ENCODE measurements around the gene JDP2.

The JDP2 gene

DNA sequence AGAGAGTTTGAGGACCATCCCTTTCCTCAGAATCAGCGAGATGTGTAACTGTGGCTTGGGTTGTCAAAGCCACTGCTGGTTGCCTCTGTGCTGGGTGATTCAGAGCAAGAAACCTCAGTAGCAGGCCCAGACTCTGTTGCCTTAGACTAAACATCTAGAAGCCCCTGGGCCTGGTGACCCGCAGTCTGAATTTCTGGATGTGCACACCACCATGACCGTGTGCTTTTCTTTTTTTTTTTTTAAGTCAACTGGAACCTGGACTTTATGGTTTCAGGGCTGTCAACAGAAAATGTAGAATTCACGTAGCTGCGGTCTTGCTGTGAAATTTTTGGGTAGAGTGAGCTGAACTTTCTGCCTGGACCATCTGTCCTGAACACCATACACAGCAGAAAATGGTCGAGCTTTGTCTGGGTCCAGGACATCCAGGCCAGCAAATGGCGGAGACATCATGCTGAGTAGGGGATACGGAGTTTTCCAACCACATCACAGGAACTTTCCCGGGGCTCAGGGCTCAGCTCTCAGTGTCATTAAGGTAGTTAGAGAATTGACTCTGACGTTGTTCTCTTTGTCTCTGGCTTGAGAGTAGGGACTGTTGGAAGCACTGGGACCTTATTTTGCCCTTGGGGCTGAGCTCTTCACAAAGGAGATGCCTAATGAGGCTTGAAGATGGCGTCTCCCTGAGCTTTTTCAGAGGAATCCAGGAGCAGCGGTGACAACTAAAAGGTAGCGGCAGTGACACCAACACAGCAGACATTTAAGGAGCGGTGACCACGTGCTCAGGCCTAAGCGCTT is 71.5 kb downstream of the JDP2 start:
- TF ChIP-seq, protein P1, sequence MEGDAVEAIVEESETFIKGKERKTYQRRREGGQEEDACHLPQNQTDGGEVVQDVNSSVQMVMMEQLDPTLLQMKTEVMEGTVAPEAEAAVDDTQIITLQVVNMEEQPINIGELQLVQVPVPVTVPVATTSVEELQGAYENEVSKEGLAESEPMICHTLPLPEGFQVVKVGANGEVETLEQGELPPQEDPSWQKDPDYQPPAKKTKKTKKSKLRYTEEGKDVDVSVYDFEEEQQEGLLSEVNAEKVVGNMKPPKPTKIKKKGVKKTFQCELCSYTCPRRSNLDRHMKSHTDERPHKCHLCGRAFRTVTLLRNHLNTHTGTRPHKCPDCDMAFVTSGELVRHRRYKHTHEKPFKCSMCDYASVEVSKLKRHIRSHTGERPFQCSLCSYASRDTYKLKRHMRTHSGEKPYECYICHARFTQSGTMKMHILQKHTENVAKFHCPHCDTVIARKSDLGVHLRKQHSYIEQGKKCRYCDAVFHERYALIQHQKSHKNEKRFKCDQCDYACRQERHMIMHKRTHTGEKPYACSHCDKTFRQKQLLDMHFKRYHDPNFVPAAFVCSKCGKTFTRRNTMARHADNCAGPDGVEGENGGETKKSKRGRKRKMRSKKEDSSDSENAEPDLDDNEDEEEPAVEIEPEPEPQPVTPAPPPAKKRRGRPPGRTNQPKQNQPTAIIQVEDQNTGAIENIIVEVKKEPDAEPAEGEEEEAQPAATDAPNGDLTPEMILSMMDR (conservative IDR thresholded peaks at IDR 0.05; ENCODE audit: control insufficient read depth, insufficient read depth, low read depth, low read length), result no peak
- H3K4me3 ChIP-seq (ENCODE audit: control insufficient read depth, low read depth, low read length), result no peak overlapping the region
- no peak for DNase-seq (ENCODE audit: low read depth)

DNA sequence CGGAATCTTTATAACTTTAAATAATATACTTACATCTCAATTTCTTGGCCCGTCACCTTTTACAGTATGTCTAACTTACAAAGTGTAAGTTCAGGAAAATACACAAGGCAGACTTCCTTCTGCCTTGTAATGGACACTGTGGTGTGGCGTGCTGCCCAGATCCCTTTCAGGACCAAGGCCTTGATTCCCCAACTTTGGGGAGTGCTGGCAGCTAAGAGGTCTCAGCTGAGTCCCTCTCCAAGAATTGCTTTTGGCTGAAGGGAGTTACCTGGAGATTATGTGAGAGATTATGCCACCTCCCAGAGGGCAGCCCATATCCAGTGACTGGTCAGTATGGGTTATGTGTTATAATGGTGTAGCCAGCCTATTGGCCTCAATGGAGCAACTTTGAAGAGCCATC is 73.3 kb downstream of the JDP2 start:
- no peak for DNase-seq (ENCODE audit: low read depth)
- H3K4me3 ChIP-seq (ENCODE audit: control insufficient read depth, low read depth, low read length), result no peak overlapping the region
- TF ChIP-seq, protein P1 (conservative IDR thresholded peaks at IDR 0.05; ENCODE audit: control insufficient read depth, insufficient read depth, low read depth, low read length), result no peak

DNA sequence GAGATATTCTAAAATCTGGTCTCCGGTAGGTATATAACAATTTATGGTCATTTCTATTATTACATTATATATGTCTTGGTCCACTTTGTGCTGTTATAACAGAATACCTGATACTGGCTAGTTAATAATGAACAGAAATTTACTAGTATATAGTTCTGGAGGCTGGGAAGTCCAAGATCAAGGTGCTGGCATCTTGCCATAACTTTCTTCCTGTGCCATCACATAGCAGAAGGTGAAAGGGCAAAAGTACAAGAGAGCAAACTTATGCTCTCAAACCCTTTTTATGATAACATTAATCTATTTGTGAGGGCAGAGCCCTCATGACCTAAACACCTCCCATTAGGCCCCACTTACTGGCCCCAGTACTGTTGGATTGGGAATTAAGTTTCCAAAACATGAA is 76.6 kb downstream of the JDP2 start:
- H3K4me3 ChIP-seq (ENCODE audit: control insufficient read depth, low read depth, low read length), result no peak overlapping the region
- no peak for DNase-seq (ENCODE audit: low read depth)
- TF ChIP-seq, protein P1 (conservative IDR thresholded peaks at IDR 0.05; ENCODE audit: control insufficient read depth, insufficient read depth, low read depth, low read length), result no peak

DNA sequence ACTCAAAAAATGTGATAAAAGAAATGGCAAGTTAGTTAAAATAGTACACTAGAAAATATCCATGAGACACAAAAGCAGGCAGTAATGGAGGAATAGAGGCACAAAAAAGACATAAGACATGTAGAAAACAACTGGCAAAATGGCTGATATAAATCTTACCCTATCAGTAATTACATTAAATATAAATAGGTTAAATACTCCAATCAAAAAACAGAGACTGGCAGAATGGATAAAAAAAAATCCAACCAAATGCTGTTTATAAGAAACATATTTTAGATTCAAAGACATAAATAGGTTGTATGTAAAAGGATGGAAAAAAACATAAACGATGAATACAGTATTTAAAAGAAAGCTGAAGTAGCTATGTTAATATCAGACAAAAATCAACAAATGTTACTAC is 79.1 kb downstream of the JDP2 start:
- TF ChIP-seq, protein P1 (conservative IDR thresholded peaks at IDR 0.05; ENCODE audit: control insufficient read depth, insufficient read depth, low read depth, low read length), result no peak
- DNase-seq (ENCODE audit: low read depth), result no peak
- no peak overlapping the region for H3K4me3 ChIP-seq (ENCODE audit: control insufficient read depth, low read depth, low read length)

DNA sequence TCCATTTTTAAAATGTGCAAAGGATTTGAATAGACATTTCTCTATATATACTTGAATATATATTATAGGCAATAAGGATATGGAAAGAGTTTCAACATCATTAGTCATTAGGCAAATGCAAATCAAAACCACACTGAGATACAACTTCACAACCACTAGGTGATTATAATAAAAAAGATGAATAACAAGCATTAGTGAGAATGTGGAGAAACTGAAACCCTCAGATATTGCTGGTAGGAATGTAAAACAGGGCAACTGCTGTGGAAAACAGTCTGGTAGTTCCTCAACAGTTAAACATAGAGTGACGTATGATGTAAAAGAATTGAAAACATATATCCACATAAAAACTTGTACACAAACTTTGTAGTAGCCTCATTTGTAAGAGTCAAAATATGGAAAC is 82.7 kb downstream of the JDP2 start:
- TF ChIP-seq, protein P1 (conservative IDR thresholded peaks at IDR 0.05; ENCODE audit: control insufficient read depth, insufficient read depth, low read depth, low read length), result no peak

DNA sequence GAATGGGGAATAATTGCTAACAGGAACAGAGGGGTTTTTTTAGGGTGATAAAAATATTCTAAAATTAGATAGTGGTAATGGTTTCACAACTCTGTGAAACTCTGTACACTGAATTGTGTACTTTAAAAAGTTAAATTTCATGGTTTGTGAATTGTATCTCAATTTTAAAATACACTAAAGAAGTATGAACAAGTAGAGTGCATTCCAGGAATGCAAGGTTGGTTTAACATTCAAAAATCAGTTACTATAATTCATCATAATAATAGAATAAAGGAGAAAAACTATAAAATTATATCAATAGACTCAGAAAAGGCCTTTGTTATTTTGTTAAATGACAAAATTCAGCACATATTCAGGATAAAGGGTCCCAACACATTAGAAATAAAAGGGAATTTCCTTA is 83.4 kb downstream of the JDP2 start:
- TF ChIP-seq, protein P1 (conservative IDR thresholded peaks at IDR 0.05; ENCODE audit: control insufficient read depth, insufficient read depth, low read depth, low read length), result no peak
- no peak for DNase-seq (ENCODE audit: low read depth)
- no peak overlapping the region for H3K4me3 ChIP-seq (ENCODE audit: control insufficient read depth, low read depth, low read length)

More for the DNA sequence above, 82.7 kb downstream of the JDP2 start:
- DNase-seq (ENCODE audit: low read depth), result no peak
- H3K4me3 ChIP-seq (ENCODE audit: control insufficient read depth, low read depth, low read length), result no peak overlapping the region

Measured in fibroblast of mammary gland (primary cell).